ENCODE measurements around the gene MDM2.

DNA sequence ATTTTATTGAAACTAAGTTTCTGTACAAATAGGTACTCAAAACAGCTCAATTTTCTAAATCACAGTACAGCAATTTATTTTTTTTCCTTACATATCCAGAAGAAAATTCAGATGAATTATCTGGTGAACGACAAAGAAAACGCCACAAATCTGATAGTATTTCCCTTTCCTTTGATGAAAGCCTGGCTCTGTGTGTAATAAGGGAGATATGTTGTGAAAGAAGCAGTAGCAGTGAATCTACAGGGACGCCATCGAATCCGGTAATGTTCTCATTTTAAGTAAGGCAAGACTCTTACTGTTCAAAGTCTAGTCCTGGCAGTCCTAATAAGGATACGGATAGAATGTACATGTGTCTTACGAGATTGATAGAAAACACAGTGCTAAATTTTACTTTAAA is 20.7 kb downstream of the MDM2 start:
- TF ChIP-seq USF1 (IDR thresholded peaks at IDR 0.05) (no peak), FOXM1 (IDR thresholded peaks at IDR 0.05; ENCODE audit: borderline replicate concordance, low read depth) (no peak), EP300 (IDR thresholded peaks at IDR 0.05; ENCODE audit: borderline replicate concordance) (no peak), YY1 (IDR thresholded peaks at IDR 0.05; ENCODE audit: low read depth) (no peak), TAF1 (IDR thresholded peaks at IDR 0.05; ENCODE audit: low read depth) (no peak), CREB1 (IDR thresholded peaks at IDR 0.05; ENCODE audit: low read depth) (no peak), NFIC (IDR thresholded peaks at IDR 0.05) (no peak), CEBPB (IDR thresholded peaks at IDR 0.05) (no peak), RAD21 (IDR thresholded peaks at IDR 0.05; ENCODE audit: low read depth) (no peak), ZBTB7A (IDR thresholded peaks at IDR 0.05; ENCODE audit: low read depth) (no peak), EGR1 (IDR thresholded peaks at IDR 0.05) (no peak), TEAD4 (IDR thresholded peaks at IDR 0.05) (no peak)
- TF ChIP-seq, protein P1, sequence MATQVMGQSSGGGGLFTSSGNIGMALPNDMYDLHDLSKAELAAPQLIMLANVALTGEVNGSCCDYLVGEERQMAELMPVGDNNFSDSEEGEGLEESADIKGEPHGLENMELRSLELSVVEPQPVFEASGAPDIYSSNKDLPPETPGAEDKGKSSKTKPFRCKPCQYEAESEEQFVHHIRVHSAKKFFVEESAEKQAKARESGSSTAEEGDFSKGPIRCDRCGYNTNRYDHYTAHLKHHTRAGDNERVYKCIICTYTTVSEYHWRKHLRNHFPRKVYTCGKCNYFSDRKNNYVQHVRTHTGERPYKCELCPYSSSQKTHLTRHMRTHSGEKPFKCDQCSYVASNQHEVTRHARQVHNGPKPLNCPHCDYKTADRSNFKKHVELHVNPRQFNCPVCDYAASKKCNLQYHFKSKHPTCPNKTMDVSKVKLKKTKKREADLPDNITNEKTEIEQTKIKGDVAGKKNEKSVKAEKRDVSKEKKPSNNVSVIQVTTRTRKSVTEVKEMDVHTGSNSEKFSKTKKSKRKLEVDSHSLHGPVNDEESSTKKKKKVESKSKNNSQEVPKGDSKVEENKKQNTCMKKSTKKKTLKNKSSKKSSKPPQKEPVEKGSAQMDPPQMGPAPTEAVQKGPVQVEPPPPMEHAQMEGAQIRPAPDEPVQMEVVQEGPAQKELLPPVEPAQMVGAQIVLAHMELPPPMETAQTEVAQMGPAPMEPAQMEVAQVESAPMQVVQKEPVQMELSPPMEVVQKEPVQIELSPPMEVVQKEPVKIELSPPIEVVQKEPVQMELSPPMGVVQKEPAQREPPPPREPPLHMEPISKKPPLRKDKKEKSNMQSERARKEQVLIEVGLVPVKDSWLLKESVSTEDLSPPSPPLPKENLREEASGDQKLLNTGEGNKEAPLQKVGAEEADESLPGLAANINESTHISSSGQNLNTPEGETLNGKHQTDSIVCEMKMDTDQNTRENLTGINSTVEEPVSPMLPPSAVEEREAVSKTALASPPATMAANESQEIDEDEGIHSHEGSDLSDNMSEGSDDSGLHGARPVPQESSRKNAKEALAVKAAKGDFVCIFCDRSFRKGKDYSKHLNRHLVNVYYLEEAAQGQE (IDR thresholded peaks at IDR 0.05; ENCODE audit: low read depth), result no peak
- TF ChIP-seq, protein P2, sequence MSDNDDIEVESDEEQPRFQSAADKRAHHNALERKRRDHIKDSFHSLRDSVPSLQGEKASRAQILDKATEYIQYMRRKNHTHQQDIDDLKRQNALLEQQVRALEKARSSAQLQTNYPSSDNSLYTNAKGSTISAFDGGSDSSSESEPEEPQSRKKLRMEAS (IDR thresholded peaks at IDR 0.05), result no peak
